Inflammatory macrophage treated with lipopolysaccharide for 4 hours (primary cell): ENCODE data around the gene ATRAID.

Experiments
- DNase-seq: peaks from one replicate; pipeline ENCODE4 v3.0.0-alpha.2; 2020

The ATRAID gene

DNA sequence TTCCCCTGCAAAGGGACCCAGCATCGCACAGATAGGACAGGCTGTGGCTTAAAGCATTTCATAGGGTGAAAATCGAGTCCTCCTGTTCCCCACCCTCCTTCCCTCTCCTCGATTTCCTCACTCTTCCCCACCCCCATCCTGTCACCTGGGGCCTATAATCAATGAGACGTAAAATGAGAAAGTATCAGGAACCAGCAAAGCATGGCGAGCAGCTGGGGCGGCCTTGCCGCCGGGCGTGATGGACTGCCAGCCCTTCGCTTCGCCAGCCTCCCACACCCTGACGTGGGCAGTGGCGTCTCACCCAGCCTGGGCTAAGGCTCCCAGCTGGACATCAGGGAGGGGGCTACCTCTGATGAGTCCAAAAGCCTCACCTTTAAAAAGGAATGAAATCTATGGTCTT, 39.9 kb downstream of the ATRAID start:
- no peak for DNase-seq

DNA sequence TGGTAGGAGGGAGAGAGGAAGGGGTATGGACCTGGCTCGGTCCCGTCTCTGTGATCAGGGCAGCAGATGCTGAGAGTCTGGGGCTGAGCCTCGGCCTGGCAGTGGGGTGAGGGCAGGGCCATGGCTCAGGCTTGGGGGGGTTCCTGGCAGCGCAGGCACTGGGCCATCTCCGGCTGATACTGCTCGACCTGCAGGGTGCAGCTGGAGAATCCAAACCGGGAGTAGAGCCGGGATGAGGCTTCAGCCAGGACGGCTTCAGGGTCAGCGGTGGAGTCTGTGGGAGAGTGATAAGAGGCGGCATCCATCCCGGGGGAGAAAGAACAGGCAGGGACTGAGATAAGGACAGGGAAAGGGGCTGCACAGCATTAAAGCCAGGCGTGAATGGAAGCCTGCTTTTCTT, 43.3 kb downstream of the ATRAID start:
- DNase-seq, result no peak

GRCh38 chr2:27255660-27256059, 43.8 kb downstream of the ATRAID start:
- no peak for DNase-seq

- no peak for DNase-seq
Measured at GRCh38 chr2:27256855-27257454, 45.1 kb downstream of the ATRAID start.

DNA sequence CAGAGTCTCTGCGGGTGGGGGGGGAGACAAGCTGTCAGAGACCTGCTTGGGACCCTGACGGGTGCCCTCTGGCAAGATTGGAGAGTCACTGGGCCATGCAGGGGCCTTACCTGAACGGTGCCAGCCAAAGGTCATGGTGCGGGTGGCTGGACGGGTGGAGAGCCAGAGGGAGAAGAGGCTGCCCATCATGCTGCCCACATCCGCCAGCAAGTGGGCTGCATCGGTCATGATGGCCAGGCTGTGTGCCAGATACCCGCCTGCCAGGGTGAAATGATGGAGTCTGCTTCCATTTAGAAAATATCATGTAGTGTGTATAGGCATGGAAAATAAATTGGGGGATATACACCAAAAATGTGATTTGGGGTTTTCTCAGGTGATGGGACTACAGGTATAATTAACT, 46.2 kb downstream of the ATRAID start:
- no peak for DNase-seq

DNA sequence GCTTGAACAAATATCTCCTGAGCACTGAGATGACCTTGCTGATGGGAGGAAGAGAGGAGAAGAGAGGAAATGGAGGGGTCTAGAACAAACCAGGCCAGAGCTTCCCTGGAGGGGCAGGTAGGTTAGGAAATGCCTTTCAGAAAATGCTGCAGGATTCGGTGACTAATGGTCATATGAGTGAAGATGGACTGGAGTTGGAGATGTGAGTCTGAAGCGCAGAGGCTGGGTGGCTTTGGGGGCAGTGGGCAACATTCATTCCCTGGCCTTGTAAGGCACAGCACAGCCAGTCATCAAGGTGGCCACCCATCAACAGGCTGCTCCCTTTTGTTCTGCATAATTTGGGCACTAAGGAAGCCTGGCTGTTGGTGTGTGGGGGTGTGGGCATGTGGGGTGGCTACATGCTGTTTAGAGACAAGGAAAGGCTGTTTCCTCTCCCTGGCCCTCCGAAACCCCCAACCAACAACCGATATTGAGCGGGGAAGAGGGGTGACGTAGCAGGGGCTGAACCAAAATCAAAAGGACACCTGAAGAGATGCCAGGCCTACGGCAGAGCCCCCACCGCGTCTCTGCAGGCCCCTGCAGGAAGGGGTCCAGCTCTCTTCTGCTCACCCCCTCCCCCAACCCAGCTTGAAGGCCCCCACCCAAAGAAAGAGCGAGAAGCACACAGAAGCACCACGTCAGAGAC, 49.5 kb downstream of the ATRAID start:
- no peak for DNase-seq

DNA sequence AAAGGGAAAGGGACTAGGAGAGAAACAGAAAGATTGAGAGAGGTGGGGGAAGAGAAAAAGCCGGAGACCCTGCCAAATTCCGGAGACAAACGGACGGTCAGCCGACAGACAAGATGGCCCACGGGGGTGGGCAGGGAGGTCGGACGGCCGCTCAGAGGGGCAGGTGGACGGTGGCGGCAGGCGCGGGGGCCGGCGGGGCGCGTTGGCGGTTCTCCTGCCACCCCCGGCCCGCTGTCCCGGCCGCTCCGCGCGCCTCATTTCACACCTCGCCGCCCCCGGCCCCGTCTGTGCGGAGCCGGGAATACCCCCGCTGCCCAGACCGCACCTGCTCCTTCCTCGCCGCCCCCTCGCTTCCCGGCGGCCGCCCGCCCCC, 50.1 kb downstream of the ATRAID start:
- DNase-seq, result no peak

DNA sequence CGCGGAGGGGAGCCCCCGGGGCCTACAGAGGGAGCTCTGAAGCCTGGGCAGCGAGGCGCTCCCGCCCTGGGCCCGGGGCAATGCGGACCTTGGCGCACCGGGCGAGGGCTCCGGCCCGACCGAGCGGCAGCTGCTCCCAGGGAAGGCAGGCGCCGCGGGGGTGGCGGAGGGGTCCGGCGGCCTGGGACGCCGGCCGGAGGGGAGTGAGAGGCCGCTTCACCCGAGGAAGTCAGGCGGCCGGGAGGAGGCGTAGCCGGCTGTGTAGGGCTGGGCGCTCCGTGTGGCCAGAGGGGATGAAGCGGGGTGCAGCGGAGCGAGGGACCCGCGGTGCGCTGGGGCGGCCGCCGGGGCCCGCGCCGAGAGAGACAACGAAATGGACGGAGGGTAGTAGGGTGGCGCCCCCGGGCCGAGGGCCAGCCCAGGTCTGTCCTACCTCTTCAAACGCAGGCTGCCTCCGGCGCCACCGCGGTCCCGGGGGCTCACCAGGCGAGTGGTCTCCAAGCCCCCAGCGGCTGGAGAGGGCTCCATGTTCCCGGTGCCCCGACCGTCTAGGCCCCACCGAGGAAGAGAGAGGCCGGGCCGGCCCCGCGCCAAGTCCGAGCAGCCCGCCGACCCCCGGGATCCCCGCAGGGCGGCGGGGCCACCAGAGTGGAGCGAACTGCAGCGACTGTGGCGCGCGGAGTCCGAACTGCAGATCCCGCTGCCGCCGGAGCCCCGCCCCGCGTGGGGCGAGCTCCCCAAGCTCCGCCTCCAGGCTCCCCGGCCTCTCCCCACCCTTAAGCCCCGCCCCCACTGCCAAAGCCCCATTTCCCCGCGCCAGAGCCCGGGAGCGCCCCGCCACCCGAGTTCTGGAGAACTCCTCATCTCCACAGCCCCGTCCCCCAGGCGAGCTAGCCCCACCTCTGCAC, 50.8 kb downstream of the ATRAID start, which contains the start of gene SLC30A3:
SLC30A3 (minus strand) TSS at position 669 of the 908 bp plus-strand sequence; CDS start at position 528, 141 bp downstream.
- DNase-seq, result peak; percentile 63

DNA sequence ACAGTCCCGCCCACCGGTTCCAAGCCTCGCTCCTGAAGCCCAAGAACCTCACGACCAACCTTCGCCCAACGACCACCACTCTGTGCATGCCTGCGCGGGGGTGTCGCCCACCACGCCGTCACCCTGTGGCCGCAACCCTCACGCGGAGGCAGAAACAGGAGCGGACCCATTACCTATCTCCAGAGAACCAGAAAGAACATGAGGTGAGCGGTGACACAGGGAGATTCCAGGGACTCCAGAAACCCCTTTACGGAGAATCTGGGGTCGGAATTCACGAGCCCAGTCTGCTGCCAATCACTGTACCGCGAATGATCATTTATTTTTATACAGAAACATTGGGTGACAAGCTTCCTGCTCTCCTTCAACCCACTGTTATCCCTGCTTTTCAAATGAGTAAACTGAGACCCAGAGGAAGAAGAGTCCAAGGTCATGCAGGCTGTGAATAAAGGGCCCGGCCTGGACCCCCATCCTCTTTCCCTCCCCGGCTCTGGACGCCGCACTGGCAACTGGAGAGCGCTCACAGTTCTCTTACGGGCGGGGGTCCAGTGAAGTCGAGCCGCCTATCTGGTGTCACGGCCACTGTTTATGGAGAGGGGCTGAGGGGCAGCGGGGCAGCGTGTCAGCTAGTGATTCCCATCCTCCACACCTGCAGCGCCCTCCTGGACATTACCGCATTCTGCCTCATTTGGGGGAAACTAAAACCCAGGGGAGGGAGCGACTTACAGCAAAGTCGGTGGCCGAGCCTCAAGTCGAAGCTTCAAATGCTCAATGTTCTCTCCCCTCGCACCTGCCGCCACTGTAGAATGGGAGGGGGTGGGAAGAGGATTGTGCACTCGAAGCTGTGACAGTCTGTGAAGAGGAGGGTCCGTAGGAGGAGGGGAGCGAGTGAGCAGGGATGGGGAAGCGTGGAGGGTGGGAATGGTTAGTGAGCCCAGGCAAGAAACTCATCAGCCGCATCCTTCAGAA, 51.7 kb downstream of the ATRAID start:
- no peak for DNase-seq

DNA sequence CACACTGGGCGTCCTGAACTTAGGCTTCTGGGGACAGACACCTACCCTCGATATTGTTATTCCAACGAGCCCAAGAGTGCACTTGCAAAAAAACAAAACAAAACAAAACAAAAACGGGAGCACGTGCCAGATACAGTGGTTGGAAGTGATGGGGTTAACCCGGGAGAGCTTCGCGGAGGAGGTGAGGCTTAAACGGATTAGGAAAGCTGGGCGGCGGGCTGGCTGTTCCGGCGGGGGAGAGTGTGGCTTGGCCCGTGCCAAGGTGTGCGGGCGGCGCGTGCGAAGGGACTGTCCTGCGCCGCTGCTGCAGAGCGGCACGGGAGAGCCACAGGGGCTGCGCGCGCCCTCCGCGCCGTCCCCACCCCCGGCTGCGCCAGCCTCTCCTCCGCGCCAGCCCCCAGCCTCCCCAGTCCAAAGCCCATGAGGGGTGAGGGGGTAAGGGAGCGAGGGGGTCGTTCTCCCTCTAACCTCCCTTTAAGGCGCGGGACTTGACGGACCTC, 52.5 kb downstream of the ATRAID start:
- DNase-seq, result no peak

DNA sequence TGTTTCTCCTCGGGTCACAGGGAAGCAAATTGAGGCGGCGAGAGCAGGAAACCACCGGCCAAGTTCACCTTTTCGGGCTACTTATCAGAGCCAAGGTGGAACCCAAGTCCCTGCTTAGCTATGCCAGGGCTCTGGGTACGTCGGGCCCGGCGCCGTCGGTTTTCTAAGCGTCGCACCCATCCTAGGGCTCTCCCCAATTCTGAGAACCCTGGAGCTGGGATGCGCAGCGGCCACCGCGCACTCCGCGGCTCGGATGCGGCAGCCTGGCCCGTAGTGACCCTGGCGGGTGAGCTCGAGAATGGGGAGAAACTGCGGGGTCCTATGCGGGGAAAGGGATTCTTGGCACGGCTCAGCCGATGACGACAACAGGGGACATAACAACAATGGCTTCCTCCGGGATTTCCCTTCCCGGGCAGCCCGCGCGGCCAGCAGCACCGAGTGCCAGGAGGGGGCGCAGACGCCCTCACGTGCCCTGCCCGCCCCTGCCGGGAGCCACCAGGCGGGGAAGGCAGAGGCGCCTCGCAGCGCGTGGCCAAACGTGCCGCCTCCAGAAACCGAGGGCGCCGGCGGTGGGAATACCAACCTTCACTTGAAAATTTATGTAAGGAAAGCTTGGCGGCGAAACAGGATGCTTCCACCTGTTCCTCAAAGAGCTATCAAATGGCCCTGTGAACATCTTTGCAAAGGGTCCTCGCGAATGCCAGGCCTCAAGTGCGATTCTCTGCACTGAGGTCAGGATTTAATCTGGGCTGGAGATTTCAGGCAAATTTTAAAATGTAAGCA, 53.1 kb downstream of the ATRAID start:
- peak; percentile 58 for DNase-seq

GRCh38 chr2:27265536-27265870, 53.7 kb downstream of the ATRAID start:
- no peak for DNase-seq
